Stimulated activated CD8-positive, alpha-beta memory T cell treated with anti-CD3 and anti-CD28 coated beads, Interleukin-12 subunit alpha, Interleukin-12 subunit beta, amount 100 ng/mL, for 24 hours (primary cell): ENCODE results near the gene RTN4RL1.
"Not testable (repeated sequence)": the region's sequence is repeated elsewhere in the genome, so short reads cannot be mapped to it uniquely, and the experiment has no call there.

Experiments used
- DNase-seq: peaks from one replicate; pipeline ENCODE4 v3.0.0-alpha.2; 2020; ENCODE audit errors: extremely low read depth

The RTN4RL1 gene

GRCh38 chr17:2025622-2026309 lies 632 bp upstream of the RTN4RL1 start:
- DNase-seq: no peak

- DNase-seq: no peak
Measured at GRCh38 chr17:2024572-2025219, 438 bp downstream of the RTN4RL1 start.

- no peak for DNase-seq
Measured at GRCh38 chr17:2023692-2024571, 1.2 kb downstream of the RTN4RL1 start.

- DNase-seq: no peak
Measured at GRCh38 chr17:2023256-2023655, 1.9 kb downstream of the RTN4RL1 start.

GRCh38 chr17:2022647-2023240 lies 2.4 kb downstream of the RTN4RL1 start:
- DNase-seq: no peak

- DNase-seq: no peak
Measured at GRCh38 chr17:2020721-2021120, 4.4 kb downstream of the RTN4RL1 start.

- DNase-seq: no peak
Measured at GRCh38 chr17:2019723-2020122, 5.4 kb downstream of the RTN4RL1 start.

GRCh38 chr17:2018716-2019510 lies 6.2 kb downstream of the RTN4RL1 start:
- no peak for DNase-seq

- DNase-seq: no peak
Measured at GRCh38 chr17:2017274-2017941, 7.7 kb downstream of the RTN4RL1 start.

- DNase-seq: no peak
Measured at GRCh38 chr17:2016494-2016893, 8.6 kb downstream of the RTN4RL1 start.

- no peak for DNase-seq
Measured at GRCh38 chr17:2015314-2015713, 9.8 kb downstream of the RTN4RL1 start.

GRCh38 chr17:2013994-2014317 lies 11.2 kb downstream of the RTN4RL1 start:
- no peak for DNase-seq

- DNase-seq: not testable (repeated sequence)
Measured at GRCh38 chr17:2013220-2013993, 11.7 kb downstream of the RTN4RL1 start.

- DNase-seq: no peak
Measured at GRCh38 chr17:2012499-2012898, 12.6 kb downstream of the RTN4RL1 start.

GRCh38 chr17:2011411-2012371 lies 13.4 kb downstream of the RTN4RL1 start:
- no peak for DNase-seq

- no peak for DNase-seq
Measured at GRCh38 chr17:2009737-2010136, 15.4 kb downstream of the RTN4RL1 start.

GRCh38 chr17:2008332-2009126 lies 16.6 kb downstream of the RTN4RL1 start:
- no peak for DNase-seq

GRCh38 chr17:2004435-2004952 lies 20.6 kb downstream of the RTN4RL1 start:
- DNase-seq: no peak
